K562 (cell line): ENCODE data around the gene ACADSB. TPM values are rescaled to one million over a fixed set of nuclear protein-coding genes. Genes with fewer than 3 reads are reported as not detected.

Experiments used
- CCAR2 ChIP-seq: fragments of 200-400 bp; formaldehyde crosslinking; IDR thresholded peaks from 2 replicates; pipeline ENCODE4 v1.6.1; 2017; ENCODE audit warnings: mild to moderate bottlenecking, low read depth, low read length
- FOXA1 ChIP-seq: fragments of 450-650 bp; IDR thresholded peaks from 2 replicates; pipeline ENCODE4 v1.6.1; 2016; ENCODE audit warnings: mild to moderate bottlenecking, borderline replicate concordance
- ZNF436 ChIP-seq: fragments of 250-450, 450-650 bp; sonication (Bioruptor Pico); formaldehyde crosslinking; IDR thresholded peaks from 2 replicates; pipeline ENCODE4 v1.7.0; 2020; ENCODE audit warnings: mild to moderate bottlenecking
- polyA plus RNA-seq, 8 experiments: library from polyadenylated mRNA; depleted of rRNA in 4 of 8; stranded (reverse) in 5 of 8; unstranded in 3 of 8; fragments of >200 nt; fragmentation: Nextera tagmentation in 2 of 8; fragmentation: Illumina TruSeq in 1 of 8; extraction: Ambion mirVana in 2 of 8; extraction: Trizol in 1 of 8; gene quantifications; 2 replicates each; pipeline versions ENCODE4 v1.2.1 to v1.2.3, GENCODE V29; 2011 to 2014; ENCODE audit warnings: inconsistent platforms in 1 of 8, missing spikeins in 1 of 8
- total RNA-seq, 7 experiments: library from RNA; depleted of rRNA in 6 of 7; stranded (reverse); fragments of >200 nt in 6 of 7; fragmentation: Illumina TruSeq in 2 of 7; extraction: Trizol in 2 of 7; gene quantifications; 2 replicates each; pipeline versions ENCODE4 v1.2.1 to v1.2.3, GENCODE V29; 2011 to 2021; ENCODE audit warnings: low replicate concordance in 1 of 7
- TF ChIP-seq, protein P1 (sequence below): fragments of 450-650 bp; IDR thresholded peaks from 2 replicates; pipeline ENCODE4 v1.6.1; 2016; ENCODE audit warnings: low read depth

The ACADSB gene
- total and polyA plus RNA-seq, 9 of the 15 experiments (the other 6 are each of a cell fraction or from before 2014, with no cell fraction given): 2.9 to 9.1 (median 5.8) TPM

DNA sequence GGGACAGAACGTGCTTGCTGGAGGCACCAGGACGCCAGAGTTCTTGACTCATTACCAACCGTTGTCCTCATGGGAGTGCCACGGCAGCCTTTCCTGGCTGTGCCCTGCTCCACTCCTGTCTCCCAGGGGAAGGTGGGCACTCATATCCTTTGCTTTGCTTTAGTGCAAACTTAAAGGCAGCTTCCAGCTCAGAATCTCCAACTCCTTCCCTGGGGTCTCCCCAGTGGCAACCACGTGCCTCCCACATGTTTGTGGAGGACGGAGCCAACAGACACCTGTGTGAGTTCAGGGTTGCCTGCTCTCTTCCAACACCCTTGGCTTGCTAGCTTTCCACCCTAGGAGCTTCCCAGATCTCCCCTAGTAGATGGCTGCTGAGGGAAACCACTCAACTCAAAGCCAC lies 75.0 kb downstream of the ACADSB start (continued):
- TF ChIP-seq, protein P1, sequence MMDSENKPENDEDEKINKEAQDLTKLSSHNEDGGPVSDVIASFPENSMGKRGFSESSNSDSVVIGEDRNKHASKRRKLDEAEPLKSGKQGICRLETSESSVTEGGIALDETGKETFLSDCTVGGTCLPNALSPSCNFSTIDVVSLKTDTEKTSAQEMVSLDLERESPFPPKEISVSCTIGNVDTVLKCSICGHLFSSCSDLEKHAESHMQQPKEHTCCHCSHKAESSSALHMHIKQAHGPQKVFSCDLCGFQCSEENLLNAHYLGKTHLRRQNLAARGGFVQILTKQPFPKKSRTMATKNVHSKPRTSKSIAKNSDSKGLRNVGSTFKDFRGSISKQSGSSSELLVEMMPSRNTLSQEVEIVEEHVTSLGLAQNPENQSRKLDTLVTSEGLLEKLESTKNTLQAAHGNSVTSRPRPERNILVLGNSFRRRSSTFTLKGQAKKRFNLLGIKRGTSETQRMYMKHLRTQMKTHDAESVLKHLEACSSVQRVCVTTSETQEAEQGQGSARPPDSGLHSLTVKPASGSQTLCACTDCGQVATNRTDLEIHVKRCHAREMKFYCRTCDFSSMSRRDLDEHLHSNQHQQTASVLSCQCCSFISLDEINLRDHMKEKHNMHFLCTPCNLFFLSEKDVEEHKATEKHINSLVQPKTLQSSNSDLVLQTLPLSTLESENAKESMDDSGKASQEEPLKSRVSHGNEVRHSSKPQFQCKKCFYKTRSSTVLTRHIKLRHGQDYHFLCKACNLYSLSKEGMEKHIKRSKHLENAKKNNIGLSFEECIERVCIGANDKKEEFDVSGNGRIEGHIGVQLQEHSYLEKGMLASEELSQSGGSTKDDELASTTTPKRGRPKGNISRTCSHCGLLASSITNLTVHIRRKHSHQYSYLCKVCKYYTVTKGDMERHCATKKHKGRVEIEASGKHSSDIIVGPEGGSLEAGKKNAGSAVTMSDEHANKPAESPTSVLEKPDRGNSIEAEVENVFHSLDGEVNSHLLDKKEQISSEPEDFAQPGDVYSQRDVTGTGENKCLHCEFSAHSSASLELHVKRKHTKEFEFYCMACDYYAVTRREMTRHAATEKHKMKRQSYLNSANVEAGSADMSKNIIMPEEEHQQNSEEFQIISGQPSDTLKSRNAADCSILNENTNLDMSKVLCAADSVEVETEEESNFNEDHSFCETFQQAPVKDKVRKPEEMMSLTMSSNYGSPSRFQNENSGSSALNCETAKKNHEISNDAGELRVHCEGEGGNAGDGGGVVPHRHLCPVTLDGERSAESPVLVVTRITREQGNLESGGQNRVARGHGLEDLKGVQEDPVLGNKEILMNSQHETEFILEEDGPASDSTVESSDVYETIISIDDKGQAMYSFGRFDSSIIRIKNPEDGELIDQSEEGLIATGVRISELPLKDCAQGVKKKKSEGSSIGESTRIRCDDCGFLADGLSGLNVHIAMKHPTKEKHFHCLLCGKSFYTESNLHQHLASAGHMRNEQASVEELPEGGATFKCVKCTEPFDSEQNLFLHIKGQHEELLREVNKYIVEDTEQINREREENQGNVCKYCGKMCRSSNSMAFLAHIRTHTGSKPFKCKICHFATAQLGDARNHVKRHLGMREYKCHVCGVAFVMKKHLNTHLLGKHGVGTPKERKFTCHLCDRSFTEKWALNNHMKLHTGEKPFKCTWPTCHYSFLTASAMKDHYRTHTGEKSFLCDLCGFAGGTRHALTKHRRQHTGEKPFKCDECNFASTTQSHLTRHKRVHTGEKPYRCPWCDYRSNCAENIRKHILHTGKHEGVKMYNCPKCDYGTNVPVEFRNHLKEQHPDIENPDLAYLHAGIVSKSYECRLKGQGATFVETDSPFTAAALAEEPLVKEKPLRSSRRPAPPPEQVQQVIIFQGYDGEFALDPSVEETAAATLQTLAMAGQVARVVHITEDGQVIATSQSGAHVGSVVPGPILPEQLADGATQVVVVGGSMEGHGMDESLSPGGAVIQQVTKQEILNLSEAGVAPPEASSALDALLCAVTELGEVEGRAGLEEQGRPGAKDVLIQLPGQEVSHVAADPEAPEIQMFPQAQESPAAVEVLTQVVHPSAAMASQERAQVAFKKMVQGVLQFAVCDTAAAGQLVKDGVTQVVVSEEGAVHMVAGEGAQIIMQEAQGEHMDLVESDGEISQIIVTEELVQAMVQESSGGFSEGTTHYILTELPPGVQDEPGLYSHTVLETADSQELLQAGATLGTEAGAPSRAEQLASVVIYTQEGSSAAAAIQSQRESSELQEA: no peak
- TF ChIP-seq FOXA1 (no peak), ZNF436 (CRISPR knock-in tag) (no peak), CCAR2 (no peak)
